ENCODE results near the gene EPB41. TPM values are rescaled to one million over a fixed set of nuclear protein-coding genes. Genes with fewer than 3 reads are reported as not detected.

Gene EPB41
- total and polyA plus RNA-seq, 2 of the 4 experiments (the other 2 are of a cell fraction): 4.6 to 10.0 TPM

DNA sequence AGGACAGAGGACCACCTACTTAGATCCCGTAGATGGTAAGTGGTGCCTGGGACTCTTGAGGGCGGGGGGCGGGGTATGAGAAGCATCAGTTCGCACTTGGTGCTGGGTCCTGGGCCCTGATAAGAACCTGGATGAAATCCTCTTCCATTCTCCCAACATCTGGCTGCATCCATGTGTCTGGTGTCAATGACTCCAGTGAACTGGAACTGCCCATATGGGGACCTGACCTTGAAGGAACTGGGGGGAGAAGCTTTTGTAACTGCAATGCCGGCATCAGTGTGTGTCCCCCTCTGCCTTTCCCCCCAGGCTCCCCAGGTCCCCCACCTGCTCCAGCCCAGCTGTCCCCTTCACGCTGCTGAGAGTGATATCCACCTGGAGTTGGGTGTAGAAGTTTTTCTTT, 49.7 kb upstream of the EPB41 start:
- peaks cover 41% of the 10 kb centered on the region for H3K27me3 ChIP-seq (ENCODE audit: control insufficient read depth, insufficient read depth, low read length)
- WGBS, 2 experiments (ENCODE audit: extremely low coverage in 2 of 2, insufficient read length in 1 of 2): no CpG with 5 or more reads among the region's 6 CpGs
- no peak overlapping the region for H3K23ac ChIP-seq (ENCODE audit: low read depth, low read length)
- no peaks in the 10 kb centered on the region for H3K9me1 ChIP-seq (ENCODE audit: insufficient read depth, low read length)
- no peak overlapping the region for H3K27ac ChIP-seq (ENCODE audit: insufficient read depth, low read length)
- H3K4me3 ChIP-seq (ENCODE audit: insufficient read depth, low read depth, low read length): no peak overlapping the region
- no peak overlapping the region for H3K4me2 ChIP-seq (ENCODE audit: low read depth, low read length)
- H2AFZ ChIP-seq (replicated peaks; ENCODE audit: low read length, poor library complexity): no peak overlapping the region
- H4K5ac ChIP-seq (ENCODE audit: low read depth, low read length): no peak overlapping the region
- H3K79me1 ChIP-seq (ENCODE audit: low read depth in 1 of 2, low read length in 2 of 2): no peaks in the 10 kb centered on the region
- H4K20me1 ChIP-seq (ENCODE audit: insufficient read depth, low read length): no peaks in the 10 kb centered on the region
- no peak overlapping the region for H2BK5ac ChIP-seq (ENCODE audit: low read depth, low read length, poor library complexity, severe bottlenecking)
- CTCF ChIA-PET: no interaction called here
- H3K4ac ChIP-seq (ENCODE audit: low read depth, low read length): no peak overlapping the region
- no peaks in the 10 kb centered on the region for H3K36me3 ChIP-seq (ENCODE audit: control insufficient read depth, insufficient read depth, low read length)
- no peak overlapping the region for H2AK5ac ChIP-seq (ENCODE audit: low read depth, low read length)
- dilution Hi-C loops (cut with HindIII; ENCODE audit: low sequenced_read_pairs, unreplicated experiment): no loop called here
- no peaks in the 10 kb centered on the region for H3K4me1 ChIP-seq (ENCODE audit: control insufficient read depth, insufficient read depth, low read length)
- H4K8ac ChIP-seq (ENCODE audit: low read depth in 2 of 2, low read length in 2 of 2): no peak overlapping the region
- no TSS peak for BruUV-seq (replicated peaks)
- ATAC-seq (ENCODE audit: low read depth) (no peak), DNase-seq (no peak)
- H2BK20ac ChIP-seq (ENCODE audit: low read depth, low read length): no peak overlapping the region
- TF ChIP-seq BHLHE40 (IDR thresholded peaks at IDR 0.05; ENCODE audit: low read depth, low read length): no peak
- no peak for TF ChIP-seq MAFK (IDR thresholded peaks at IDR 0.05; ENCODE audit: low read depth, low read length)
- TF ChIP-seq NFE2L2 (IDR thresholded peaks at IDR 0.05; ENCODE audit: low read depth, low read length): no peak
- TF ChIP-seq CHD1 (IDR thresholded peaks at IDR 0.05; ENCODE audit: low read depth, low read length): no peak
- TF ChIP-seq FOS (IDR thresholded peaks at IDR 0.05; ENCODE audit: low read depth, low read length): no peak
- no peak for TF ChIP-seq CEBPB (IDR thresholded peaks at IDR 0.05; ENCODE audit: low read depth, low read length)
- TF ChIP-seq RCOR1 (IDR thresholded peaks at IDR 0.05; ENCODE audit: insufficient replicate concordance, low read length): no peak
- TF ChIP-seq SMC3 (IDR thresholded peaks at IDR 0.05; ENCODE audit: low read depth, low read length): no peak
- no peak for TF ChIP-seq USF2 (IDR thresholded peaks at IDR 0.05; ENCODE audit: low read depth, low read length)
- TF ChIP-seq MAZ (IDR thresholded peaks at IDR 0.05; ENCODE audit: borderline replicate concordance, low read depth, low read length): no peak
- TF ChIP-seq, protein P1, sequence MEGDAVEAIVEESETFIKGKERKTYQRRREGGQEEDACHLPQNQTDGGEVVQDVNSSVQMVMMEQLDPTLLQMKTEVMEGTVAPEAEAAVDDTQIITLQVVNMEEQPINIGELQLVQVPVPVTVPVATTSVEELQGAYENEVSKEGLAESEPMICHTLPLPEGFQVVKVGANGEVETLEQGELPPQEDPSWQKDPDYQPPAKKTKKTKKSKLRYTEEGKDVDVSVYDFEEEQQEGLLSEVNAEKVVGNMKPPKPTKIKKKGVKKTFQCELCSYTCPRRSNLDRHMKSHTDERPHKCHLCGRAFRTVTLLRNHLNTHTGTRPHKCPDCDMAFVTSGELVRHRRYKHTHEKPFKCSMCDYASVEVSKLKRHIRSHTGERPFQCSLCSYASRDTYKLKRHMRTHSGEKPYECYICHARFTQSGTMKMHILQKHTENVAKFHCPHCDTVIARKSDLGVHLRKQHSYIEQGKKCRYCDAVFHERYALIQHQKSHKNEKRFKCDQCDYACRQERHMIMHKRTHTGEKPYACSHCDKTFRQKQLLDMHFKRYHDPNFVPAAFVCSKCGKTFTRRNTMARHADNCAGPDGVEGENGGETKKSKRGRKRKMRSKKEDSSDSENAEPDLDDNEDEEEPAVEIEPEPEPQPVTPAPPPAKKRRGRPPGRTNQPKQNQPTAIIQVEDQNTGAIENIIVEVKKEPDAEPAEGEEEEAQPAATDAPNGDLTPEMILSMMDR (conservative IDR thresholded peaks at IDR 0.05; ENCODE audit: low read depth, low read length): no peak
- TF ChIP-seq MXI1 (IDR thresholded peaks at IDR 0.05; ENCODE audit: borderline replicate concordance, low read depth, low read length): no peak
- no peak for TF ChIP-seq RAD21 (IDR thresholded peaks at IDR 0.05; ENCODE audit: low read length)
- no peak overlapping the region for H3K18ac ChIP-seq (ENCODE audit: low read depth, low read length)
- no peak overlapping the region for H2BK15ac ChIP-seq (ENCODE audit: low read depth, low read length)
- intact Hi-C loops (cut with micrococcal nuclease): no loop called here
- H3K56ac ChIP-seq (ENCODE audit: extremely low read depth, insufficient read depth, low read length): no peak overlapping the region
- H2BK120ac ChIP-seq (ENCODE audit: low read depth, low read length): no peak overlapping the region
- H3K9ac ChIP-seq (ENCODE audit: low read depth, low read length): no peak overlapping the region
- in situ Hi-C loops (cut with MboI; ENCODE audit: low sequenced_read_pairs): loop anchor here (5.0 kb wide), 1 partner anchor 82 kb away; no protein-coding TSS in a partner anchor
- no peak overlapping the region for H4K91ac ChIP-seq (ENCODE audit: insufficient read depth, low read depth, low read length)
- POLR2A ChIA-PET (ENCODE audit: unreplicated experiment): no interaction called here
- H3K14ac ChIP-seq (replicated peaks; ENCODE audit: low read depth, low read length): no peak overlapping the region
- H2AK9ac ChIP-seq (replicated peaks; ENCODE audit: low read depth, low read length, poor library complexity): no peak overlapping the region
- H3K9me3 ChIP-seq (ENCODE audit: control insufficient read depth, insufficient read depth, low read length): no peaks in the 10 kb centered on the region

Measured in IMR-90 (cell line).